NCI-H2107 treated with DMSO at 0.1 percent for 48 hours (cell line): ENCODE data around the gene NDUFA3.

Source experiments
- DNase-seq: peaks from one replicate; lab custom pipeline; 2025; ENCODE audit not compliant: unreplicated experiment; lab: John Stamatoyannopoulos, UW

The NDUFA3 gene

DNA sequence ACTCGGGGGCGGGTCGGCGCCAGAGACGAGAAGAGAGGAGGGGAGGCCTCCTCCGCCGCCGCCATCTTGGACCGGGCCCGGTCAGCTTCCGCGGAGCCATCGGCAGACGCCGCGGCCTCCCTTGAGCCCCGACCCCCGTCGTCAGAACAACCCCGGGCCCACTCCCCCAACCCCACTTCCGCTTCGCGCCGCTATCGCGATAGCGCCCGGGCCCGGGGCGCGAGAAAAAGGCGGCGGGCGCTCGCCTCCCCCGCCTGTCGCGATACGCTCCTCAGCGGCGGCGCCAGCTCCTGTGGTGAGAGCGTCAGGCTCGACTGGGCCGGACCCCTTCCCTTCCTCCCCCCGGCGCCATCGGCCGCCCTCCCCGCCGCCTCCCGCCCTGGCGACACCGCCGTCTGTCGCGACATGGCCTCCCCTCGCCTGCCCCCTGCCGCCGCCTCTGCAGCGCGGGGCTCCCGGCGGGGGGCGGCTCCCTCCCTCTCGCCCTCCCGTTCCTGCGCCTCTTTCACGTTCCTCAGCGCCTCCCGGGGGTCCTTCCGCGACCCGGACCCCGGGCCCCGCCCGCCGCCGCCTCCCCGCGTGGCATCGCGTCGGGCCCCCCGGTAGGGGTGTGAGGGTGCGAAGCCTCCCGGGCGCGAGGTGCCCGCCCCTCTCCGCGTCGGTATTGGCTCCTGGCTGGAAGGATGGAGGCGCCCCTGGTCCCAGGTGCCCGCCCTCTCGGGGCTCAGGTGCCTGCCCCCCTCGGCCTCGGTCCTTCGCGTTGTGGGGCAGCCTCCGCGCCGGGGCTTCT, 35.2 kb downstream of the NDUFA3 start, which contains the start of gene CNOT3:
TSS of gene CNOT3 (plus strand) at position 64 of the 790 bp plus-strand sequence. CDS start 5,217 bp downstream, outside the sequence.
- DNase-seq = no peak

DNA sequence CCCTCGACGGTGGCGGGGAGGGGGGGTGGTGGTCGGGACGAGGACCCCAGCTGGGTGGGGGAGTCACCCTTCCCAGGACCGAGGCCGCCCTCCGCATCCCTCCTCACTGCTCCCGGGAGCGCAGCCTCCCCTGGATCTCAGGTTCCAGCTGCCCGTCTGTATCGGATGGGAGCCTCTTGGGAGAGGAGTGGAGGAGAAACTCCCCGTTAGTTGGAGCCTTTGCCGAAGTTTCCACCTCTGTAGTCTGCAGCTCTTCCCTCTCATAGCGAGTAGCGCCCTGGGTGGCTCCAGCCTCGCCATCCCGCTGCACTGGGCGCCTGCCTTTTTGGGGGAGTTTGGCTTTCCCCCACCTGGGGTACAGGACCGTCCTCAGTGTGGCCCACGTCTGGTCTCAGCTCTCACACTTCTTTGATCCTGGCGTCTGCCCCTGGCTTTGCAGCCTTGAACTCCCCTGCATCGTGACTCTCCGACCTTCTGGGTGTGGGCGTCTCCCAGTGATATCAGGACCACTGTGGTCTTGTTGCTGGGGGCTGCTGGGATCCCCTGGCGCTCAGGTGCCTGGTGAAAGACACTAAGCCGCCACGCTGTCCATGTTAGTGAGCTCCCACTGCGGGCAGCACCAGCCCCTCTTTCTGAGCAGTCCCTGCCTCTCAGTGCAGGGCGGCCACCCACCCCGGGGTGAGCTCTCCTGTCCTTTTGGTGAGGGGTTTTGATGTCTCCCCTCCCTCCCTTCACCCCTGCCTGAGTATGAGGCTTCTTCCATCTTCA, 36.0 kb downstream of the NDUFA3 start:
- DNase-seq = no peak

DNA sequence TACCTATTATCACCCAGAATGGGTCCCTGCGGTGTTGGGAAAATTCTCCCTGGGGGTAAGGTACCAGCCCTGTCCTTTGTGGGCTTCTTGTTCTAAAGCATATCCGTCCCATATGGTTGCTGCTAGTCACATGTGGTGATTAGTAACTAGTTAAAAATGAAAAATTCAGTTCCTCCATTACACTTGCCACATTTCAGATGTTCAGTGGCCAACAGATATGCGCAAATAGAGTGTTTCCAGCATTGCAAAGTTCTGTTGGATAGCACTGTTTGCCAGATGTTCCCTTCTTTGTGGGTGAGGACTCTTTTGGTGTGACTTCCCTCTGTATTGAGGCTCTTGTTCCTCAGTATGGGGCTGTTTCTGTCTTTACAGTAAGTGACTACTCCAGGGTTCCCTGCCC, 38.7 kb downstream of the NDUFA3 start:
- no peak for DNase-seq

DNA sequence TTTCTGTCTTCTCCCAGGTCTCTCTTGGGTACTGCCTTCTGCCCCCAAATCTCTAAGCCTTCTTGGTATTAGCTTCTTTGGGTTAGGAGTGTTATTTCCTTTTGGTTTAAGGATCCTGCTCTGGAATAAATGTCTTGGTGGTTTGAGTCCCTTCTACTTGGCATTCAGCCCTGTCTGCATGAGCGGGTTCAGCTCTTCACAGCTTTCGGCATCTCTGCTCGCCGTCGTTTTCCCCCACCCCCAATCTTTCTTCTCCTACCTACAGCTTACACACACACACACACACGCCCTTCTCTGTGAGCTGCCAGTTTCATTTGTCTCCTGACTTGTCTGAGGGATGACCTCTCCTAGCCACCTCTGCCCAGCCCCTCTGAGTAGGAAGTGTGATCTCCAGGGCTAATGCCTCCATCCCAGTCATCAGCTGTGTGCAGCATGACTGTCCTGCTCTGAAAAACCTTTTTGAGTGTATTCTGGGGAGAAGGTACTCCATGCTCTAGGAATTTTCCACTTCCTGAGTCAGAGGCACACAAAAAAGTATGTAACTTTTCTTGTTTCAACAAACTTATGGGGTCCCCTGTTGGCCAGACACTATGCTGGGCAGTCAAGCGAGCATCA, 39.6 kb downstream of the NDUFA3 start:
- DNase-seq = no peak

DNA sequence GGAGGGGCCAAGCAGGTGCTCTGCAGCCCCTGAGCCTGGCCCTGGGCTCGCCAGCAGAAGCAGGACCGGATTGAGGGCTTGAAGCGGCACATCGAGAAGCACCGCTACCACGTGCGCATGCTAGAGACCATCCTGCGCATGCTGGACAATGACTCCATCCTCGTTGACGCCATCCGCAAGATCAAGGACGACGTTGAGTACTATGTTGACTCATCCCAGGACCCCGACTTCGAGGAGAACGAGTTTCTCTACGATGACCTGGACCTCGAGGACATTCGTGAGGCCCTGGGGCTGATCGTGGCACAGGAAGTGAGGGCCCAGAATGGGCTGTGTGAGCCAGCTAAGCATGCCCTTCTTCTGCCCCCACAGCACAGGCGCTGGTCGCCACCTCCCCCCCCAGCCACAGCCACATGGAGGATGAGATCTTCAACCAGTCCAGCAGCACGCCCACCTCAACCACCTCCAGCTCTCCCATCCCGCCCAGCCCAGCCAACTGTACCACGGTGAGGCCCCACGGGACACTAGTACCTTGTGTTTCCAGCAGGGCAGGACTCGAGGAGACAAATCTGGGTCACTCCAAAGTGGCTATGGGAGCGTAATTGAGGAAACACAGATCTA, 43.0 kb downstream of the NDUFA3 start:
- DNase-seq = no peak

DNA sequence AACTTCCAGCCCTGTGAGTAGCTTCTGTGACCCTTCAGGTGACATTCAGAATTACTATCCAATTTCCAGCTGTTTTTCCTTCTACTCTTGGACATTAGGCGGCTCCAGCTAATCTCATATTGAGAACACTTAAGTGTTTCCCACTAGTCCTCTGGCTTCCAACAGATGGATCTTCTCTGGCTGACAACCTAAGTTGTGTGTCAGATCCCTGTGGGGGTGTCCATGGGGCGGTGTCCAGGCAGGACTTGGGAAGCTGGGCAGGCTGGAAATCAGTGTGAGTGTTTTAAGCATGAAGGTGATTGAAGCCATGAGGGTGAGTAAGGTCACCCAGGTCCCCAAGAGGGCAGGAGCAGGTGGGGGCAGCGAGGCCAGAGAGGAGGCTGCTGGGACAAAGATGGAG, 45.0 kb downstream of the NDUFA3 start:
- no peak for DNase-seq

DNA sequence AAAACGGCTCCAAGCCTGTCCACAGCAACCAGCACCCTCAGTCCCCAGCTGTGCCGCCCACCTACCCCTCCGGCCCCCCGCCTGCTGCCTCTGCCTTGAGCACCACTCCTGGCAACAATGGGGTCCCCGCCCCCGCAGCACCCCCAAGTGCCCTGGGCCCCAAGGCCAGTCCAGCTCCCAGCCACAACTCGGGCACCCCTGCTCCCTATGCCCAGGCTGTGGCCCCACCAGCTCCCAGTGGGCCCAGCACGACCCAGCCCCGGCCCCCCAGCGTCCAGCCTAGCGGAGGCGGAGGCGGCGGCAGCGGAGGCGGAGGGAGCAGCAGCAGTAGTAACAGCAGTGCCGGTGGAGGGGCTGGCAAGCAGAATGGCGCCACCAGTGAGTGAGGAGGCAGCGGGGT, 45.5 kb downstream of the NDUFA3 start:
- DNase-seq = no peak

DNA sequence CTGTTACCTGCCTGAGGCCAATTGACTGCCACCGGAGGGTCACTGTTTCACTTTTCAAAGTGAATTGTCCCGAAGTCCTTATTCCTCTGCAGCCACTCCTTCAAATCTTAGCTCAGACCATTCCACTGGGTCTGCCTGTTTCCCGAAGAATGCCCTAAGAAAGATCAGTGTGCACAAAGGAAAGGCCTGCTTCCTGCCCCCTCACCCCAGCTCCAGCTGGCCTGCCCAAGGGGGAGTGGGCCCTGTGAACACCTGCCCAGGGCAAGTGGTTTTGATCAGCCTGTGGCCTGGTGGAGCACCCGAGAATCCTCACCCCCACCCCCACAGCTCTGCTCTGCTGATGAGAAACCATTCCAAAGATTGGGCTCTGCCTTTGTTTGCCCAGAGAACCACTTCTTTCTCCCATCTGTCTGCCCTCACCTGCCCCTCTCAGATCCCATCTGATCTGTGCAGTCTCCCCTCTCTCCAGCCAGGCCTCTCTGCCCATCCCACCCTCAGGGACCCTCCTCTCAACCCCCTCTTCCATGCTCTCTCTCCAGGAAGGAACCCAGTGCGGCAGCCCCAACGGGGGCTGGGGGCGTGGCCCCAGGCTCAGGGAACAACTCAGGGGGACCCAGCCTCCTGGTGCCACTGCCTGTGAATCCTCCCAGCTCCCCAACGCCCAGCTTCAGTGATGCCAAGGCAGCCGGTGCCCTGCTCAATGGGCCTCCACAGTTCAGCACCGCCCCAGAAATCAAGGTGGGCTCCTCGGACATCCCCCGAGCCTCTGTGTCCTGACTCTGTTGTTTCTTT, 46.6 kb downstream of the NDUFA3 start:
- DNase-seq = no peak

DNA sequence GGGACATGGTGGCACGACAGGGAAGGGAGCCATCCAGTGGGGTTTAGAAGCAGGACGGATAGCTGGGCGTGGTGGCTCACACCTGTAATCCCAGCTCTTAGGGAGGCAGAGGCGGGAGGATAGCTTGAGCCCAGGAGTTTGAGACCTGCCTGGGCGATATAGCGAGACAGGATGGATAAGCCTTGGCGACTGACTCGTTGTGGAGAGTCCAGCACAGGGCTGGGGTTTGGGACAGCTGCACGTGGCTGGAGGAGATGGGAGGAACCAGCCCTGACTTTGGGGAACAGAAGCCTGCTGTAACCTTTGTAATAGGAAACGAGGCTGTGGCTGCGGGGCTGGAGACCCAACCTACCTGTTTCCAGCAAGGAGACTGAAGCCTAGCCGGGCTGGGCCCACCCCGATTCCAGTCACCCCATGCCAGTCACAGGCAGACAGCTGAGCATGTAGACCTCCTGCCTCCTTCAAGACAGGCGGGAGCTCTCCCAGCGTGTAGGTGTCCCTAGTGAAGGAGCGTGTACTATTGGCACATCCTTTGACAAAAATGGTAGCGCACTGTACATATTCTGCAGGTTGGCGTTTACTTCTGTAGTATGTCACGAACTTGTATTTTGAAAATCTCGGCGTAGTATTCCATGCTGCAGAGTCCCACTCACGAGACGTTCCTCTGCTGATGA, 48.8 kb downstream of the NDUFA3 start:
- no peak for DNase-seq

DNA sequence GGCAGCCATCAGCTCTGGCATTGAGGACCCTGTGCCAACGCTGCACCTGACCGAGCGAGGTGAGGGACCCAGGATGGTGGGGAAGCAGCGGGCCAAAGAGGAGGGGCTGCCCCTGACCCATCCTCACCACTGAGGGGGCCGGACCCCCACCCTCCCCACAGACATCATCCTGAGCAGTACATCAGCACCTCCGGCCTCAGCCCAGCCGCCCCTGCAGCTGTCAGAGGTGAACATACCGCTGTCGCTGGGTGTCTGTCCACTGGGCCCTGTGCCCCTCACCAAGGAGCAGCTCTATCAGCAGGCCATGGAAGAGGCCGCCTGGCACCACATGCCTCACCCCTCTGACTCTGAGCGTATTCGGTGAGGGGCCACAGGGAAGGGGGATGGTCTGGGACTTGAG, 49.6 kb downstream of the NDUFA3 start:
- no peak for DNase-seq

DNA sequence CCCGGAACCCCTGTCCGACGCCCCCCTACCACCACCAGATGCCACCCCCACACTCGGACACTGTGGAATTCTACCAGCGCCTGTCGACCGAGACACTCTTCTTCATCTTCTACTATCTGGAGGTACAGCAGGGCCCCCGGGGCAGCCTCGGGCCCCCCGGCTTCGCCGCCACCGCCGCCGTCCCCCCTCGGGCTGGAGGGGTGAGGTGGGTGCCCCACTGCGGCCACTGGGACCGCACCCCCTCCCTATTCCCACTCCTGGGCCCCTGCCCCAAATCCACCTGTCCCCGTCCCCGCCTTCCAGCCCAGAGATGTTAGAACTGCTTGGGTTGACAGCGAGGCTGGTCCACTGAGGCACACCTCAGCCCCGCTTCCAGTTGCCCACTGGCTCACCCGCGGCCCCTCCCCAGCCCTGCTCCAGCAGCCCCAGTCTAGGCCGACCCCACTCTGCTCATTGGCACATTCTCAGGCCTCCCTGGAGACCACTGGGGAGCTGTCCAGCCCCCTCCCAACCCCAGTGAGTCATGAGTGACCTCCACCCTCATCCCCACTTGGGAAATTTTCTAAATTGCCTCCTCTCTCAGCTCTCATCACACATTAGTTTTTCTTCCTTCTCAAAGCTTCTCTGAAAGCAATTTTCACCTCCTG, 50.3 kb downstream of the NDUFA3 start:
- DNase-seq = no peak

DNA sequence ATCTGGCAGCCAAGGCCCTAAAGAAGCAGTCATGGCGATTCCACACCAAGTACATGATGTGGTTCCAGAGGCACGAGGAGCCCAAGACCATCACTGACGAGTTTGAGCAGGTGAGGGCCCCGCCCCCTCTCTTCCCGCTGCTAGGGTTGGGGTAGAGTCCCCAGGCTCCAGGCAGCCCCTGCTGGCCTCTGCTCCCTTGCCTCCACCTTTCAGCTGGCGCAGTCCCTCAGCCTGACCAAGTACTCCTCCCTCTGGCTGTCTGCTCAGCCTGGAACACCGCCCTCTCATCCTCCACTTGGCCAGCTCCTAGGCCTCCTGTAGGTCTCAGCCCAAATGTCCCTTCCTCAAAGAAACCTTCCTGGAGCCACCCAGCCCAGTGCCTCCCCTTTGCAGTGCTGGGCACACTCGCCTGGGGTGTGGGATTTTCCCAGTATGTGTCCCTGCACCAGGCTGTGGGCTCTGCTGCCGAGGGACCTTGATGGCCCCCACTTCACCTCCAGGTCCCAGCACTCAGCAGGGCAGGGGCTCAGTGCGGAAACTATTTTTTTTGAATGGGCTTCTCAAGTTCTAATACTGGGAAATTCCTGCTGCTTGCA, 51.2 kb downstream of the NDUFA3 start:
- DNase-seq = no peak

DNA sequence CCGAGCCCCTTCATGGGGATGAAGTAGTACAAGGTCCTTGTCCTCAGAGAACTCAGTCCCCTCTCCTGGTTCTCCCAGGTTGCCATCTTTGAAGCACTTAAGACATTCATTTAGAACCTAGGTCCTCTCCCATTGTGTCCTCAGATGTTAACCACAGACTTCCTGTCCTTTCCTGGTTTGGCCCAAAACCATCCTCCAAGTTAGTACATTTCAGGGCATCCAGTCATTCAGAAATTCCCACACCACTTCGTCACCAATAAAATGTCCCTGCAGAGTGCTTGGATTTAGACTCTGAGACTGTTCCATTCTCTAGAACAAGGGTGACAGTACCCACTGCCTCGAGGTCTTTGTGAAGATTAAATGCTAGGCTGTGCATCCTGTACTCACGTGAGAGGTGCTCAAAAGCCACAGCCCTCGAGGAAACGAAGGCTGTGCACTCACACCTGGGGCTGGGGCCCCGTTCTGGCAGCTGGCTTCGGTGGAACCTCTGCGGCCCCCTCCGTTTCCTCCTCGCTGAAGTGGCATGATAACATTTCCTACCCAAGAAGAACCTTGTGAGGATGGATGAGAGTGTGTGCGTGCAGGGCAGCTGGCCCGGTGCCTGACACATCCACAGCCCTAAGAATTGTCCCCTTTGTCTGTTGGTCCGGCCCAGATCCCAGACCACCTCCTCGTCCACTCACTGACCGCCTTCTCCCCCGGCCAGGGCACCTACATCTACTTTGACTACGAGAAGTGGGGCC, 52.1 kb downstream of the NDUFA3 start:
- no peak for DNase-seq

DNA sequence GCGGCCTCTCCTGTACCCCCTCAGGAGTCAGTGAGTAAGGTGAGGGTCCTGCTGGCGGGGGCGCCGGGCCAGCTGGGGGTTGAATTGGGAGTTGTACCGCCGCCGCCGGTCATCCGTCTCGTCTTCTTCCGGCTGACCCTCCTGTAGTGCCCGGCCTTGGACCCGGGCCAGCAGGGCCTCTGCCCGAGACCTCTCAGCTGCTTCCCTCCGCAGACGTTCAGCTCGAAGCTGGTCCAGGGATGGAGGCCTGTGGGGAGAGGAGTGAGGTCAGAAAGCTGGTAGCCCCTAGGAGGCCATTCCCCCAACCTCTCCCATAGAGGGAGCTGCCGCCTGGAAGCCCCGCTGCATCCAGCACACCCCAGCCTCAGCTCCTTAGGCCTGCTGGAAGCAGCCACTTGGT, 53.0 kb downstream of the NDUFA3 start:
- DNase-seq = no peak

DNA sequence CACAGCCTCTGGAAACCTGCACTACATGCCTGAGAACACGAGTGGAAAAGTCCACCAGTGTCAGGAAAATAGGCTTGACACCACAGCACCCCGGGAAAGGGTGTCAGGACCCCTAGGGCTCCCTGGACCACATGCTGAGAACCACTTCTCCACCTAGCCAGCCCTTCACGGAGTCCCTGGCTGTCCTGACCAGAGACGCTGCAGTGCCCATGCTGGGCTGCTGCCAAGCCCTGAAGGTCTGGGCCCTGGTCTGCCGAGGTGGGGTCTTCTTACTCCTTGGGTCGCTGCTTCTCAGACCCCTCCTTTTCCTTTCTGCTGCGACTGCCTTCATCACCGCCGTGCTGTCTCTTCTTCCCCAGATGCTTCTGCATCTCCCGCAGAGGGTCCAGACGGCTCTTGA, 53.8 kb downstream of the NDUFA3 start:
- DNase-seq = no peak

DNA sequence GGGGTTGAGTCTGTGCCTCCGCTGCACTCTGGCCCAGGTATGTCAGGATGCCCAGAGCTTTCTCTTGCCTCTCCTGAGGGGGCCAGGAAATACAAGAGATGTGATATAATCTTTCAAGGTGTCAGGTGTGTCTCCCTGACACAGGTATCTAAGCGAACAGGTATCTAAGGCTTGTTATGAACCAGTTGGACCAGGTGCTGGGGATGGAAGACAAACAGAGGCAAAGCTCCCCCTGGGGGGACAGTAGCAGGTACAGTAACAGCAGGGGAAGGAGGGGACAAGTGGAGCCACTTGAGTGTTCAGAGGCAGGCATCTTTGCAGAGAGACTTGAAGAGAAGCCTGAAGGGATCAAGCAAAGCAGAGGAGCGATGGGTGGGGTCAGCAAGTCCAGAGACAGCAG, 54.3 kb downstream of the NDUFA3 start:
- DNase-seq = no peak
